ENCODE data around the gene SPOCK2. TPM values are rescaled to one million over a fixed set of nuclear protein-coding genes. Genes with fewer than 3 reads are reported as not detected.

SPOCK2 gene
- polyA plus RNA-seq, 3 donors = 0.20 to 1.6 (median 0.45) TPM

- Histone ChIP-seq H3K4me2 (replicated peaks; ENCODE audit: extremely low read depth, low read length, poor library complexity, severe bottlenecking) (no peak overlapping the region), H3K79me2 (ENCODE audit: insufficient read depth, low read length) (no peaks in the 10 kb centered on the region), H3K27ac (ENCODE audit: low read depth in 1 of 2, low read length in 2 of 2) (no peak overlapping the region), H3K9ac (ENCODE audit: insufficient read depth, low read length, poor library complexity, severe bottlenecking) (no peak overlapping the region), H3K4me3 (replicated peaks in 1 of 3; ENCODE audit: low read depth in 2 of 3, low read length in 3 of 3) (no peak overlapping the region), H3K27me3 (ENCODE audit: control insufficient read depth in 2 of 2, insufficient read depth in 2 of 2, low read length in 2 of 2) (no peaks in the 10 kb centered on the region), H3K36me3 (replicated peaks in 1 of 2; ENCODE audit: control insufficient read depth in 1 of 2, insufficient read depth in 2 of 2, low read length in 2 of 2) (peaks cover 9 to 20% of the 10 kb centered on the region in 2 donors), H3K4me1 (ENCODE audit: control insufficient read depth in 1 of 2, insufficient read depth in 2 of 2, low read length in 2 of 2) (no peaks in the 10 kb centered on the region), H3K9me3 (replicated peaks in 1 of 2; ENCODE audit: control insufficient read depth in 1 of 2, insufficient read depth in 1 of 2, low read length in 2 of 2) (no peaks in the 10 kb centered on the region), H4K20me1 (ENCODE audit: insufficient read depth, low read length) (no peaks in the 10 kb centered on the region), H2AFZ (ENCODE audit: insufficient read depth, low read depth, low read length, poor library complexity, severe bottlenecking) (no peak overlapping the region)
- Mint-ChIP-seq H3K9me3 (no peaks in the 10 kb centered on the region), H3K36me3 (peaks cover 42 to 50% of the 10 kb centered on the region in 2 donors), H3K27ac (no peak overlapping the region), H3K27me3 (ENCODE audit: low read depth in 3 of 3) (peaks cover 0 to 3% (median 0%) of the 10 kb centered on the region in 3 donors), H3K4me1 (no peaks in the 10 kb centered on the region), H3K4me3 (no peak overlapping the region)
- 96% methylated on average over 6 of the region's 9 CpGs for WGBS (ENCODE audit: insufficient coverage)
- DNase-seq = no peak
- intact Hi-C loops (cut with micrococcal nuclease) = no loop called here
- no peak for TF ChIP-seq CTCF (IDR thresholded peaks at IDR 0.05)
These were observed 16.7 kb upstream of the SPOCK2 start for GRCh38 chr10:72105098-72105475.

GRCh38 chr10:72104472-72105097, 16.2 kb upstream of the SPOCK2 start:
- peaks cover 0 to 3% (median 0%) of the 10 kb centered on the region in 3 donors for H3K27me3 Mint-ChIP-seq (ENCODE audit: low read depth in 3 of 3)
- H3K4me3 ChIP-seq (replicated peaks in 1 of 3; ENCODE audit: low read depth in 2 of 3, low read length in 3 of 3) = no peak overlapping the region
- H3K79me2 ChIP-seq (ENCODE audit: insufficient read depth, low read length) = no peaks in the 10 kb centered on the region
- DNase-seq = no peak
- no peaks in the 10 kb centered on the region for H3K9me3 Mint-ChIP-seq
- no peak overlapping the region for H3K4me3 Mint-ChIP-seq
- no peak for TF ChIP-seq CTCF (IDR thresholded peaks at IDR 0.05)
- H3K27ac ChIP-seq (ENCODE audit: low read depth in 1 of 2, low read length in 2 of 2) = no peak overlapping the region
- no peaks in the 10 kb centered on the region for H3K4me1 Mint-ChIP-seq
- H3K4me2 ChIP-seq (replicated peaks; ENCODE audit: extremely low read depth, low read length, poor library complexity, severe bottlenecking) = no peak overlapping the region
- H3K9ac ChIP-seq (ENCODE audit: insufficient read depth, low read length, poor library complexity, severe bottlenecking) = no peak overlapping the region
- H3K4me1 ChIP-seq (ENCODE audit: control insufficient read depth in 1 of 2, insufficient read depth in 2 of 2, low read length in 2 of 2) = no peaks in the 10 kb centered on the region
- no peaks in the 10 kb centered on the region for H3K27me3 ChIP-seq (ENCODE audit: control insufficient read depth in 2 of 2, insufficient read depth in 2 of 2, low read length in 2 of 2)
- no peak overlapping the region for H2AFZ ChIP-seq (ENCODE audit: insufficient read depth, low read depth, low read length, poor library complexity, severe bottlenecking)
- H3K9me3 ChIP-seq (replicated peaks in 1 of 2; ENCODE audit: control insufficient read depth in 1 of 2, insufficient read depth in 1 of 2, low read length in 2 of 2) = no peaks in the 10 kb centered on the region
- no peak overlapping the region for H3K27ac Mint-ChIP-seq
- peaks cover 9 to 20% of the 10 kb centered on the region in 2 donors for H3K36me3 ChIP-seq (replicated peaks in 1 of 2; ENCODE audit: control insufficient read depth in 1 of 2, insufficient read depth in 2 of 2, low read length in 2 of 2)
- H3K36me3 Mint-ChIP-seq = peaks cover 43 to 51% of the 10 kb centered on the region in 2 donors
- intact Hi-C loops (cut with micrococcal nuclease) = no loop called here
- no peaks in the 10 kb centered on the region for H4K20me1 ChIP-seq (ENCODE audit: insufficient read depth, low read length)
- no CpG with 5 or more reads among the region's 8 CpGs for WGBS (ENCODE audit: insufficient coverage)
